ENCODE measurements around the gene TOPBP1.
"Not testable (repeated sequence)": the region's sequence is repeated elsewhere in the genome, so short reads cannot be mapped to it uniquely, and the experiment has no call there.

- not testable (repeated sequence) for TF ChIP-seq CTCF (IDR thresholded peaks at IDR 0.05 in 4 of 5, conservative IDR thresholded peaks at IDR 0.05 in 1 of 5); POLR2A (IDR thresholded peaks at IDR 0.05)
These were observed 16.3 kb upstream of the TOPBP1 start for GRCh38 chr3:133677993-133678392.

Measured in gastrocnemius medialis (tissue), 4 donors.